GM18508 (cell line): ENCODE results near the gene PDLIM4.

Experiments
- ATAC-seq: cut with Tn5 transposase; IDR thresholded peaks from one replicate; pipeline ENCODE4 v1.9.1; 2021; ENCODE audit warnings: moderate number of reproducible peaks; ENCODE audit not compliant: insufficient read depth, unreplicated experiment

The PDLIM4 gene

DNA sequence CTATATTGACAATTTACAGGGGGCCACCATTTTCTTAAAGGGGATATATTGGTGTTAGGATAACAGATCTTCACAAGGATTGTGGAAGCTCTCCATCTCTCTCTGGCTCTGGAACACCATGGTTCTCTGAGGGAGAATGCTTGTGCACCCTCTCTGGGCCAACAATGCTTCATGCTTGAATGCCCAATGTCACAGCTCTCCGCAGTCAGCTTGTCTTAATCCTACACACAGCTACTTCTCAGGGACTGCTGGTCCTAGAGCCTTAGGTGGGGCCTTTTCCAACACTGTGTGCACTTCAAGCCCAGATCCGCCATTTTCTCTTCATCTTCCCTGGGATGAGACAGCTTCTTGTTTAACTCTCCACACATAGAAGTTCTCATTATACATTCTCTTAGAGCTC, 6.9 kb upstream of the PDLIM4 start:
- ATAC-seq = no peak

DNA sequence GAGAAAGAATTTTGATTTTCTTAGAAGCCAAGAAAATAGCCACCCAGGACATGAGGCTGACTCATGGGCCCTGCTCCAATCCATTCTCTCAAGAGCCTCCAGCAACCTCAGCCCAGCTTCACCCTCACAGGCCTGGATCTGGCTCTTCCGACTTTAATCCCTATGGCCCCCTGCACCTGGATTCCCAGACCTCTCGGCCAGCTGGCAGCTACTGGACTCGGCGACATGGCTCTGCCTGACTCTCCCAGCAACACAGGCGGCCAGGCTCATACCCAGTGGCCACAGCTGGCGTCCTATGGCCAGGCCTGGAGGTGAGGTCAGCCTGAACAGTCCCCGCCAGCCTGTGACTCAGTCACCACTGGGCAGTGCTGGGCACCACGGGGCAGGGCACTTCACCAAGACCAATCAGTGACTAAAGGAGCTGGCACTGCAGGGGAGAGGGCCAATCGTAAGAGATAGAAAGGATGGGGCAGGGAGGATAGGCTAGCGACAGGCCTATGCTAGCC, 6.2 kb upstream of the PDLIM4 start:
- ATAC-seq = no peak

GRCh38 chr5:132253008-132253441, 4.5 kb upstream of the PDLIM4 start:
- no peak for ATAC-seq

DNA sequence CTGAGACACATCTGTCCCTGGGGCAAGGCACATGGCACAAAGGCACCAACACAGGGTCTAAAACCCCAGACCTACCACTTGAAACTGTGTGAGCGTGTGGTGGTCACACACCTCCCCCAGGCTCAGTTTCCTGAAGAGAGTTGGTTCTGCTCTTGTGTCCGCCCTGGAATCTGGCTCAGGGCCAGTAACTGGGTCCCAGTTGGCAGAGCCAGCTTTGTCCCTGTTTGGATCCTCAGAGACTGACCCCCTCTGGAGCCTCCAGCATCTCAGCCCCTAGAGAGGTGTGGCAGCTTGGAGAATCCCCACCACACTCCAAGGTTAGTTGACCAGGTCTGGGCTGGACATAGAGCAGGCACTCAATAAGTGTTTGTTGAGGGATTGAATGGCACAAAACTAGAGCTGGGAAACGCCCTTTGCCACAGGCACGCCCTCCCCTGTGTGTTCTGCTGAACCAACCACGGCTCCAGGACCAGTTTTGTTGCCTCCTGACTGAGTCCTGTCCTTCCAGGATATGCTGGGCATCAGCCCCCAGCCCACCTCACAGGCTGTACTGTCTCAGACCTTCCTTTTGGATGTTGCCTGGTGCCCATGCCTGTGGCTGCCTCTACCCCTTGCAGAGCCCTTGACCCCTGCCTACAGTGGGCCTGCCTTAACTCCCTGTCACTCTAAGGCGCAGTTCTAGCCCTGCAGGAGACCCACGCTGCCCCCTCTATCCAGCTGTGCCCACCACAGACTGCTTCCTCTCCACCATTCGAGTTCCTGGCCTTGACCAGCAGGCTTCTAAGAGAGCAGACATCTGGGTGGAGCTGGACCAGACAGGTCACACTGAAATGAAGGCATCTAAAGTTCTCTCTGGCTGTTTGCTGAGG, 3.8 kb upstream of the PDLIM4 start:
- ATAC-seq = no peak

- no peak for ATAC-seq
These were observed 3.0 kb upstream of the PDLIM4 start for GRCh38 chr5:132254321-132254977.

- no peak for ATAC-seq
These were observed 1.3 kb upstream of the PDLIM4 start for GRCh38 chr5:132256086-132256782.

GRCh38 chr5:132256783-132257130, 739 bp upstream of the PDLIM4 start:
- ATAC-seq = no peak

GRCh38 chr5:132258102-132259068, 889 bp downstream of the PDLIM4 start:
- ATAC-seq = no peak

DNA sequence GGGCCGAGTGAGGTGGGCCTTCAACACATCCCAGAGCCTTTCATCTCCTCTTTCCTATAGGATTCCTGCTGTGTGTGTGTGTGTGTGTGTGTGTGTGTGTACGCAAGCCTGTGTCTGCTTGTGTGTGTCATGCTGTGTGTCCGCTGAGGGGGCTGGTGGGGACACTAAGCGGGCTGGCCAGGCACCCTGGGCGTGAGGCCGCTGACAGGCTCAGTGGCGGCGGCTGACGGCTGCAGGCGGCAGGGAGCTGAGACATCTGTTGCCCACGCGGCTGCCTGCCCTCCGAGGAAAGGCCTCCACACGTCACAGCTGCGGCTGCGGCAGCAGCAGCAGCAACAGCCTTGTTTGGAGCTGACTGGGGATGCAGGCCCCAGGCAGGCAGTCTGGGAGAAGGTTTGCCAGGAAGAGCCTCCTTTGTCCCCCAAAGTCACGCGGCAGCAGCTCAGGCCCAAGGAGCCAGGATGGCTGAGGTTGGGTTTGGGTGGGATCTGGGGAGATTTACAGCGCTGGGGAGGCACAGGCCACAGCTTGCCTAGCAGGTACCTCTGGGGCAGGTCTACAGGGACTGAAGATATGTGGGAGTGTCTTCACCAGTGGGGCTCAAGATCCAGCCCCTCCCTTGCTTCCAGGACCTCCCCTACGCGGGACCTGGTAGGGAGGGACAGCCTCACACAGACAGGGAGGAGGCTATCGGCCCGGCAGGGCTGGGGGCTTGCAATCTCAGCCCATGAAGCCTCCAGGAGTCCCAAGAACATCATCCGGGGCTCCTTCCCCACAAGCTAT, 1.8 kb downstream of the PDLIM4 start:
- ATAC-seq = no peak

DNA sequence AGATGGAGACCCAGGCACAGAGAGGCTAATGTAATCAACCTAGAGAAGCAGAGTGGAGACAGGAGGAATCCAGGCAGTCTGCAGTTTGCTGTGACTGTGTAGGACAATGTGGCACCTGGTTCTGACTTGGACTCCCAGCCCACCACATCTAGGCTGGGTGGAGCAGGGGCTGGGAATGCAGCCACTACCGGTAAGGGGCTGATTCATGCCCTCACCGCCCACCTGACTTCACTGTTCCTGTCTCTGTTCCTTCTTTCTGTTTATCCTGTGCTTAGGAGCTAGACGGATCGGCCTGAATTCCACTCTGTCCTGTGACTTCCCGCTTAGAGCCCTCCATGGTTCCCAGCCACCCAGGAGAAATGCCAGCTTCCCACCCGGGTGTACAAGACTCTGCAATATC, 2.6 kb downstream of the PDLIM4 start:
- ATAC-seq = no peak

GRCh38 chr5:132260714-132261551, 3.4 kb downstream of the PDLIM4 start:
- ATAC-seq = no peak

GRCh38 chr5:132261881-132262845, 4.7 kb downstream of the PDLIM4 start:
- no peak for ATAC-seq

DNA sequence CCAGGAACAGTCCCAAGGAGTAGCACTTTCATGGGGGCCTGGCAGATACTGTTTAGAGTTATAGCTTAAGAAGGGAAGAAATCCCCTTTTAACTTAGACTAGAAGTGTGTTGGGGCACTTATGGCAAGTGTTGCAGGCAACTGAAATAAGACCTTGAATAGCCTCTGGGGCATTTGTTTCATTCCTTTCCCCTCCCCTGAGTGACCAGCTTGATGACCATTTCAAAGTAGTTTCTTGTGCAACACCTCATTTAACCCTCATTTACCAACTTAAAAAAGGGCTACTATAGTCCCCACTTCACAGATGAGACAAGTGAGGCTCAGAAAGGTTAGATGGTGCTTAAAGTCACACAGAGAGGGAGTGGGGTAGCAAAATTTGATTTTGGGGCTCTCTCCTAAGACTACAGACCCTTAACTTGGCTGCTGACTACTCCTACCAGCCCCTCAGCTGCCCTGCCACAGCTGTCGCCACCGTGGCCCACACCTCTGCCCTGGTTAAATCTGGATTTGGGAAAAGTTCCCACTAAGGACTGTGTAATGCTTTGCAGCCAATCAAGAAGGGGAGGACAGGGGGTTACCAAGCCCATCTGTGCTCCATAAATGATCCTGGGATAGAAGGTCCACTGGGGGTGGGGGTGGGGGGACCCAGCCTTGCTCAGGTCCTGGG, 5.5 kb downstream of the PDLIM4 start:
- no peak for ATAC-seq

DNA sequence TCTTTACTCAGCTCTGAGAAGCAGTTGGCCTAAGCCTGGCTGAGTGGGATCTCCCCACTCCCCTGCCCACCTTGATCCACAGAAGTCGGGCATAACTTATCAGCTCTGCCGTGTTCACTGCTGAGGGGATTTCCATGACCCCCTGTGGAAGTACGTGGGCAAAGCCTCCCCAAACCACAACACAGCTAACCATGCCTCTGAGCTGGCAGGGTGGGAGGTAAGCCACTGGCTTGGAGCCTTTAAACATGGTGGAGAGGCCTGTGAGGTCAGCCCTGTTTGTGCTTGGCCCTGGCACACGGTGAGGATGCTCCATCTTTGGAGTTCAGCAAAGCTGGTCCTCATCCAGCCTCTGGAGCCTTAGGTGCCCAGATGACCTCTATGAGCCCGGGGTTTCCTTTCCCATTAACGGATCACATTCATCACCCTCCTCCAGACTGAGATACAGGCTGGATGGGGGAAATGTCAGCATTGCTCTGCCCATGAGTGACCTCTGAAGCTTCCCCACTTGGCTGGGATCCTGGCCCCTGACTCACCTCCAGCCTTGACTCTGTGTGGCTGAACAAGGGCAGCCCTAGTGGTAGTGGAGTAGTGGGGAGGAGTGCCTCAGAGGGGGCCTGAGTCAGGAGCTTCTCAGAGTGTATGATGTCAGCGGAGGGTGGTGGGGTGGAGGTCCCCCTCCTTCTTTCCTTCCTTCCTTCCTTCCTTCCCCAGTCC, 6.2 kb downstream of the PDLIM4 start:
- no peak for ATAC-seq

GRCh38 chr5:132264546-132265335, 7.2 kb downstream of the PDLIM4 start:
- no peak for ATAC-seq
